ENCODE measurements around the gene SEBOX. TPM values are rescaled to one million over a fixed set of nuclear protein-coding genes. Genes with fewer than 3 reads are reported as not detected.

The SEBOX gene
- total and polyA plus RNA-seq, 4 experiments from 2014 or later = not detected

GRCh38 chr17:28372945-28373274 lies 7.9 kb upstream of the SEBOX start:
- DNase-seq = no peak
- no peaks in the 10 kb centered on the region for H3K36me3 ChIP-seq (ENCODE audit: insufficient read depth, low read length)
- Mint-ChIP-seq H3K36me3 (peaks cover 3% of the 10 kb centered on the region in 2 donors), H3K27me3 (no peaks in the 10 kb centered on the region), H3K9me3 (no peaks in the 10 kb centered on the region), H3K27ac (peak overlapping the region in 3 of 7 donors; percentile 21 to 93 (median 41)), H3K4me3 (peak overlapping the region; percentile 60 to 91 (median 74)), H3K4me1 (peaks cover 13 to 29% (median 17%) of the 10 kb centered on the region in 4 donors)
- H3K9me3 ChIP-seq (ENCODE audit: control insufficient read depth in 1 of 2, low read length in 2 of 2) = no peaks in the 10 kb centered on the region
- intact Hi-C loops (cut with micrococcal nuclease) = no loop called here
- H3K27me3 ChIP-seq (ENCODE audit: insufficient read depth, low read length) = no peaks in the 10 kb centered on the region
- peak overlapping the region in 1 of 2 donors; percentile 81 for H3K4me3 ChIP-seq (ENCODE audit: low read length in 2 of 2)
- H3K4me1 ChIP-seq (ENCODE audit: insufficient read depth, low read length) = peaks cover 14% of the 10 kb centered on the region
- ChIA-PET CTCF (ENCODE audit: partially characterized antibody) (no interaction called here), POLR2A (ENCODE audit: partially characterized antibody) (interaction anchor here (0.7 to 3.9 kb wide), 4 partner anchors 11 to 38 kb away, joined by 3 to 41 read pairs (median 10); partner anchors contain the start of genes IFT20, POLDIP2 and TNFAIP1)
- H3K27ac ChIP-seq (ENCODE audit: low read depth, low read length) = peak overlapping the region; percentile 85

GRCh38 chr17:28372203-28372944 lies 7.4 kb upstream of the SEBOX start:
- peaks cover 14% of the 10 kb centered on the region for H3K4me1 ChIP-seq (ENCODE audit: insufficient read depth, low read length)
- no peaks in the 10 kb centered on the region for H3K27me3 ChIP-seq (ENCODE audit: insufficient read depth, low read length)
- intact Hi-C loops (cut with micrococcal nuclease) = no loop called here
- Mint-ChIP-seq H3K27ac (peak overlapping the region in 5 of 7 donors; percentile 22 to 93 (median 66)), H3K4me3 (peak overlapping the region; percentile 72 to 91 (median 74)), H3K9me3 (no peaks in the 10 kb centered on the region), H3K27me3 (no peaks in the 10 kb centered on the region), H3K36me3 (peaks cover 3% of the 10 kb centered on the region in 2 donors), H3K4me1 (peaks cover 13 to 29% (median 17%) of the 10 kb centered on the region in 4 donors)
- no peaks in the 10 kb centered on the region for H3K36me3 ChIP-seq (ENCODE audit: insufficient read depth, low read length)
- ChIA-PET CTCF (ENCODE audit: partially characterized antibody) (no interaction called here), POLR2A (ENCODE audit: partially characterized antibody) (interaction anchor here (0.7 to 6.5 kb wide), 6 partner anchors 11 to 53 kb away, joined by 3 to 62 read pairs (median 10); partner anchors contain the start of genes IFT20, POLDIP2 and TNFAIP1)
- H3K9me3 ChIP-seq (ENCODE audit: control insufficient read depth in 1 of 2, low read length in 2 of 2) = no peaks in the 10 kb centered on the region
- no peak for DNase-seq
- peak overlapping the region in 1 of 2 donors; percentile 81 for H3K4me3 ChIP-seq (ENCODE audit: low read length in 2 of 2)
- peak overlapping the region; percentile 85 for H3K27ac ChIP-seq (ENCODE audit: low read depth, low read length)

- DNase-seq = peak; percentile 73 to 87 (median 79)
- H3K4me3 Mint-ChIP-seq = peak within 1 kb of the TSS; percentile 91 to 100 (median 96)
- intact Hi-C loops (cut with micrococcal nuclease) = loop anchor here (1.0 kb wide), 4 partner anchors 13 to 52 kb away; partner anchors contain the start of genes IFT20, POLDIP2, TMEM97 and TNFAIP1
- Histone ChIP-seq H3K9me3 (ENCODE audit: control insufficient read depth in 1 of 2, low read length in 2 of 2) (no peaks in the 10 kb centered on the region), H3K4me1 (ENCODE audit: insufficient read depth, low read length) (peaks cover 14% of the 10 kb centered on the region), H3K27ac (ENCODE audit: low read depth, low read length) (peak within 1 kb of the TSS; percentile 85), H3K36me3 (ENCODE audit: insufficient read depth, low read length) (no peaks in the 10 kb centered on the region), H3K27me3 (ENCODE audit: insufficient read depth, low read length) (no peaks in the 10 kb centered on the region), H3K4me3 (ENCODE audit: low read length in 2 of 2) (peak within 1 kb of the TSS in 1 of 2 donors; percentile 81)
- H3K4me1 Mint-ChIP-seq = peaks cover 13 to 29% (median 17%) of the 10 kb centered on the region in 4 donors
- ChIA-PET CTCF (ENCODE audit: partially characterized antibody) (interaction anchor here (1.0 to 2.3 kb wide), 3 partner anchors 11 to 13 kb away, joined by 5 to 6 read pairs (median 5); no protein-coding TSS in a partner anchor), POLR2A (ENCODE audit: partially characterized antibody) (interaction anchor here (0.6 to 6.5 kb wide), 8 partner anchors 10 to 316 kb away, joined by 3 to 62 read pairs (median 4); partner anchors contain the start of genes IFT20, POLDIP2 and TNFAIP1)
- H3K27ac Mint-ChIP-seq = peak within 1 kb of the TSS; percentile 88 to 99 (median 97)
- H3K36me3 Mint-ChIP-seq = peaks cover 3% of the 10 kb centered on the region in 2 donors
- H3K27me3 Mint-ChIP-seq = no peaks in the 10 kb centered on the region
- no peaks in the 10 kb centered on the region for H3K9me3 Mint-ChIP-seq
Observed at GRCh38 chr17:28371245-28372202, 6.5 kb upstream of the SEBOX start, which contains the start of gene SARM1. TSS of gene SARM1 (plus strand) at chr17:28371694. CDS start at chr17:28372033, 339 bp downstream.

- no peak for DNase-seq
- Histone ChIP-seq H3K9me3 (ENCODE audit: control insufficient read depth in 1 of 2, low read length in 2 of 2) (no peaks in the 10 kb centered on the region), H3K36me3 (ENCODE audit: insufficient read depth, low read length) (no peaks in the 10 kb centered on the region), H3K27ac (ENCODE audit: low read depth, low read length) (peak overlapping the region; percentile 85), H3K27me3 (ENCODE audit: insufficient read depth, low read length) (no peaks in the 10 kb centered on the region), H3K4me3 (ENCODE audit: low read length in 2 of 2) (no peak overlapping the region), H3K4me1 (ENCODE audit: insufficient read depth, low read length) (peaks cover 14% of the 10 kb centered on the region)
- intact Hi-C loops (cut with micrococcal nuclease) = loop anchor here (1.0 kb wide), 4 partner anchors 13 to 51 kb away; partner anchors contain the start of genes IFT20, POLDIP2, TMEM97 and TNFAIP1
- peaks cover 13 to 29% (median 17%) of the 10 kb centered on the region in 4 donors for H3K4me1 Mint-ChIP-seq
- H3K9me3 Mint-ChIP-seq = no peaks in the 10 kb centered on the region
- H3K27me3 Mint-ChIP-seq = no peaks in the 10 kb centered on the region
- POLR2A ChIA-PET (ENCODE audit: partially characterized antibody) = interaction anchor here (0.9 to 6.5 kb wide), 5 partner anchors 13 to 36 kb away, joined by 3 to 62 read pairs (median 15); partner anchors contain the start of genes IFT20, POLDIP2 and TNFAIP1
- H3K36me3 Mint-ChIP-seq = peaks cover 3% of the 10 kb centered on the region in 2 donors
- CTCF ChIA-PET (ENCODE audit: partially characterized antibody) = interaction anchor here (0.9 to 2.3 kb wide), 5 partner anchors 10 to 46 kb away, joined by 3 to 6 read pairs (median 3); no protein-coding TSS in a partner anchor
- H3K4me3 Mint-ChIP-seq = peak overlapping the region; percentile 91 to 100 (median 96)
- peak overlapping the region; percentile 88 to 99 (median 97) for H3K27ac Mint-ChIP-seq
Observed at GRCh38 chr17:28370744-28371103, 5.7 kb upstream of the SEBOX start.

GRCh38 chr17:28370035-28370743 lies 5.2 kb upstream of the SEBOX start, which contains the start of gene VTN:
TSS of gene VTN (minus strand) at chr17:28370307. CDS start at chr17:28370203, 104 bp downstream.
- Mint-ChIP-seq H3K27me3 (no peaks in the 10 kb centered on the region), H3K9me3 (no peaks in the 10 kb centered on the region), H3K27ac (peak within 1 kb of the TSS; percentile 88 to 99 (median 97)), H3K4me3 (peak within 1 kb of the TSS; percentile 91 to 100 (median 96)), H3K4me1 (peaks cover 13 to 29% (median 17%) of the 10 kb centered on the region in 4 donors), H3K36me3 (peaks cover 3% of the 10 kb centered on the region in 2 donors)
- intact Hi-C loops (cut with micrococcal nuclease) = no loop called here
- no peak for DNase-seq
- H3K36me3 ChIP-seq (ENCODE audit: insufficient read depth, low read length) = no peaks in the 10 kb centered on the region
- H3K27ac ChIP-seq (ENCODE audit: low read depth, low read length) = peak within 1 kb of the TSS; percentile 85
- H3K4me1 ChIP-seq (ENCODE audit: insufficient read depth, low read length) = peaks cover 14% of the 10 kb centered on the region
- H3K4me3 ChIP-seq (ENCODE audit: low read length in 2 of 2) = peak within 1 kb of the TSS in 1 of 2 donors; percentile 81
- CTCF ChIA-PET (ENCODE audit: partially characterized antibody) = interaction anchor here (0.6 to 2.3 kb wide), 6 partner anchors 9 to 47 kb away, joined by 3 to 6 read pairs (median 3); no protein-coding TSS in a partner anchor
- H3K9me3 ChIP-seq (ENCODE audit: control insufficient read depth in 1 of 2, low read length in 2 of 2) = no peaks in the 10 kb centered on the region
- H3K27me3 ChIP-seq (ENCODE audit: insufficient read depth, low read length) = no peaks in the 10 kb centered on the region
- POLR2A ChIA-PET (ENCODE audit: partially characterized antibody) = interaction anchor here (0.9 to 6.5 kb wide), 4 partner anchors 13 to 31 kb away, joined by 3 to 62 read pairs (median 22); partner anchors contain the start of gene POLDIP2

- ChIA-PET CTCF (ENCODE audit: partially characterized antibody) (interaction anchor here (0.6 to 2.3 kb wide), 3 partner anchors 15 to 47 kb away, joined by 3 to 6 read pairs (median 3); no protein-coding TSS in a partner anchor), POLR2A (ENCODE audit: partially characterized antibody) (interaction anchor here (6.5 kb wide), 1 partner anchor 13 kb away, joined by 62 read pairs; the partner anchor contains the start of gene POLDIP2)
- H3K9me3 ChIP-seq (ENCODE audit: control insufficient read depth in 1 of 2, low read length in 2 of 2) = no peaks in the 10 kb centered on the region
- H3K4me3 ChIP-seq (ENCODE audit: low read length in 2 of 2) = no peak overlapping the region
- peaks cover 14% of the 10 kb centered on the region for H3K4me1 ChIP-seq (ENCODE audit: insufficient read depth, low read length)
- H3K27ac ChIP-seq (ENCODE audit: low read depth, low read length) = no peak overlapping the region
- intact Hi-C loops (cut with micrococcal nuclease) = no loop called here
- Mint-ChIP-seq H3K27ac (peak overlapping the region in 5 of 7 donors; percentile 5 to 97 (median 88)), H3K4me3 (peak overlapping the region in 4 of 8 donors; percentile 18 to 100 (median 72)), H3K27me3 (no peaks in the 10 kb centered on the region), H3K36me3 (peaks cover 0 to 3% of the 10 kb centered on the region in 2 donors), H3K9me3 (no peaks in the 10 kb centered on the region), H3K4me1 (peaks cover 11 to 25% (median 16%) of the 10 kb centered on the region in 4 donors)
- peaks cover 1% of the 10 kb centered on the region for H3K36me3 ChIP-seq (ENCODE audit: insufficient read depth, low read length)
- DNase-seq = no peak
- no peaks in the 10 kb centered on the region for H3K27me3 ChIP-seq (ENCODE audit: insufficient read depth, low read length)
Observed at GRCh38 chr17:28369684-28370034, 4.7 kb upstream of the SEBOX start.
